GM20000 (cell line): Measurements from ENCODE around the gene UBB.
A peak's percentile ranks its signal among the peaks of the same experiment; 100 is the strongest.

Experiments
- DNase-seq: peaks from one replicate; pipeline ENCODE4 v3.0.0; 2012; ENCODE audit warnings: low spot score
- CTCF ChIP-seq: IDR thresholded peaks from 2 replicates; pipeline ENCODE4 v1.5.1; 2012; ENCODE audit warnings: mild to moderate bottlenecking, control low read depth; ENCODE audit errors: extremely low read depth, missing control alignments

Gene UBB

GRCh38 chr17:16346721-16347271 is 34.1 kb upstream of the UBB start:
- TF ChIP-seq CTCF: no peak
- DNase-seq: no peak

DNA sequence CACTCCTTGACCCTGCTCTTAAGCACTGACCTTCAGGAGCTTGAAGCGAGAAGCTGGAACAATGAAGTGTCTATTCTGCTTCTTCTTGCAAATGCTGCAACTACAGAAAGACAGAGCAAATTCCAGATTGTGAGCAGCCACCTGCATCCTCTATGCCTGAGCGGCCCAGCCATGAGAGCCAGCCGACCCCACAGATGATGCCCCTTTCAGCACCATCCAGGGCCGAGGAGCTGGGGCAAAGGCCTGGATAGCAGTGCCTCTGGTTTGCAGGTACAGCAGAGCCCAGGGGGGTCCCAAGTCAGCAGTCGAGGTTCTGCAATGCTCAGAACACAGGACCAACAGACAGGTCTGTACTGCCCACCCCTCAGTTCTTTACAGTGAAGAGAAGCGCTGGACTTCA is 32.3 kb upstream of the UBB start:
- TF ChIP-seq CTCF: no peak
- DNase-seq: no peak

- DNase-seq: no peak
- TF ChIP-seq CTCF: no peak
These were observed 31.5 kb upstream of the UBB start for GRCh38 chr17:16349431-16349830.

DNA sequence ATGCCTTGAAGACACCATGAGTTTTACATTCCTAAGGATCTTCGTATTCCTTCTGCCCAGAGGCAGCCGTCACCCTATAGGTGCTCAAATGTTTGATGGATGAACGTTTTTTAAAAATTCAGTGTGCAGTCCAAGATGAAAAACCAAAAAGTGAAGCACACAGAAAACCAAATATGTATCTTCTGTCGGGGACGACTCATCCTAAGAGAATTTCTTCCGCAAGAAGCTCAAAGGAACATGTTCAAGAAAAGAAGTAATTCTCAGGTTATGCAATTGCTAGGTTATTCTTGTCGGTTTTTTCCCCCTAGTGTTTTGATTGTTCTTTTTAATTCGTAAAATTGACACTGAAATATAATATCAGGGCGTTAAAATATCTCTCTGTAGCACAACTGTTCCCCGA is 29.1 kb upstream of the UBB start:
- TF ChIP-seq CTCF: no peak
- DNase-seq: no peak

DNA sequence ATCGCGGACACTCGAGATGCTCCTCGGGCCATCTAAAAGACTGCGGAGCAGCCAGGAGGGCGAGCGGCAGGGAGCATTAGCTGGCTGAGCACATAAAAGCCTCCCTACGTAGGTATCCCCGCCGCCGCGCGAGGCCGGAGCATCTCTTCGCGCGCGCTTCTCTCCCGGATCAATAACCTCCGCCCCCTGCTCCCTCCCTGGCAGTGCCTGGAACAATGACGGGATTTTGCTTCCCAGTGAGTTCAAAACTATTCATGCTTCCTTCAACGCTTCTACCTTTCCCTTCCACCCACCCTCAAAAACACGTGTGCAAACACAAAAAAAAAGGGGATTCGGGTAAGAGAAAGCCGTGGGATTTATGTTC is 28.6 kb upstream of the UBB start:
- TF ChIP-seq CTCF: no peak
- peak; percentile 60 for DNase-seq

GRCh38 chr17:16352667-16353316 is 28.1 kb upstream of the UBB start:
- DNase-seq: no peak
- TF ChIP-seq CTCF: no peak

GRCh38 chr17:16353317-16354174 is 27.3 kb upstream of the UBB start, which contains the start of gene CENPV:
Gene CENPV, minus strand, starts transcription at chr17:16353469. Its CDS starts 33 bp downstream, at chr17:16353436.
- peak; percentile 50 for TF ChIP-seq CTCF
- DNase-seq: peak; percentile 93
